ENCODE data around the gene GLIS2.

GLIS2 gene

DNA sequence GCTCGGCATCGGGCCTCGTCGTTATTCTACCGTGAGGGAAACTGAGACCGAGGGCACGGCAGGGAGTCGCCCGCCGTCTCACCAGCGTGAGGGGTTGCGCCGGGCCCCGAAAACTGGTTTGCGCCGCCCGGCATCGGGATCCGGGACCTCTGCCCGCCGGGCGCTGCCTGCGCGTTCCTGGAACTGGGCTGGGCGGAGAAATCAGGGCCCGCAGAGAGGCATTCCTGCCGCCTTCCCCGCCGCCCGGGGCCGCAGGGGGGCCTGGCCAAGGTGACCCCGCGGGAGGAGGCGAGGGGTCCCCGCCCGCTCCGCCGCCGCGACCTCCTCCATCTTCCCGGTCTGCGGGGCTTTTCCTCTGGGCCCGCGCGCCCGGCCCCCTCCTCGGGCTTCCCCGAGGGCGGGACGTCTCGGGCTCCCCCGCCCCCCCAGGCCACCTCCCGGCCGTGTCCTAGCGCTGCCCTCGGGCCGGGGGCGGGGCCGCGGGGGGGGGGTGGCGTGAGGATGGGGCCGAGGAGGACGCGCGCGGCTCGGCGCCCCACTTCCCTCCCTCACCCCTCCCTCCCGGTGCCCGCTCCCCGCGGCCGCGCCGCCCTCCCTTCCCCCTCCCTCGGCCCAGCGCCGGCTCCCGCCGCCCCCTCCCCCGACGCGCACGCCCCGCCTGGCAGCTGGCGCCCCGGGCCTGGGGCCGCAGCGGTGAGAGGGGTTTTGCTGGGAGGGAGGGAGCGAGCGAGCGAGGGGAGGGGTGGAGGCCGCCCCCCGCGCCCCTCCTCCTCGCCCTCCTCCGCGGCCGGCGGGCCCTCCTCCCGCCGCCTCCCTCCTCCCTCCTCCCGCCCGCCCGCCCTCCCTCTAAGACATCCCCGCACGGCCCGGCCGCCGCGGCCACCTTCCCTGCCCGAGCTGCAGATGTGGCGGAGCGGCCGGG lies at the start of gene GLIS2:
TSS of gene GLIS2 (plus strand) at position 882 of the 922 bp plus-strand sequence. CDS start 16,214 bp downstream, outside the sequence.
- no peak for DNase-seq

DNA sequence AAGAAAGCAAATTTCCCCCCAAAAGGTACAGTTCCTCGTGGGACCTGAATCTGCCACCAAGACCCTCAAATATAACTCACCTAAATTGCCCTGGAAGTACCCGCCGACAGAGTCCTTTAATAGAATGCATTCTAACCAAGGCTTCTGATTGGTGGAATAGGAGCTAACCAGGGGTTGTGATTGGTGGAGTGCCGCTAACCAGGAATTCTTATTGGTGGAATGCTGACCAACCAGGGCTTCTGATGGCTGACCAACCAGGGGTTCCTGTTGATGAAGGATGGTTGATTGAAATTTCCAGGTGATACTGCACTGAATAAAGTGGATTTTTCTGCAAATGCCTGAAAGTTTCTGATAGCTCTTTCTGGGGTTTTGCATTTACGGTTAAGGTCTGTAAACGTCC lies 49.5 kb upstream of the GLIS2 start:
- peak; percentile 24 for DNase-seq

DNA sequence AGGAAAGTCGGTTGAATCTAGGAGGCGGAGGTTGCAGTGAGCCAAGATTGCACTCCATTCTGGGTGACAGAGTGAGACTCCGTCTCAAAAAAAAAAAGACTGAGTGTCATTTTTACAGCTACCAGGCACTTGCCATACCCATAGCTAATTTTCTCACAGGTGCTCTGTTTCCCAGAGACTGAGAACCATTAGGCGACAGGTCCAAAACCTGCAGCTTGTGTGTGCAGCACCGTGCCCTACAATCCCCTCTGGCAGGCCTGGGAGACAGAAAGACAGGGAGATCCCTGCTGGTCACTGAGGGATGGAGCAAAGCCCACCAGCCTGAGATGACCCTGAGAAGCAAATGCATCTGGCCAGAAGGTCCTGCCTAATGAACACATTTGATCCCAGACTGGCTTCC lies 45.8 kb upstream of the GLIS2 start:
- no peak for DNase-seq

DNA sequence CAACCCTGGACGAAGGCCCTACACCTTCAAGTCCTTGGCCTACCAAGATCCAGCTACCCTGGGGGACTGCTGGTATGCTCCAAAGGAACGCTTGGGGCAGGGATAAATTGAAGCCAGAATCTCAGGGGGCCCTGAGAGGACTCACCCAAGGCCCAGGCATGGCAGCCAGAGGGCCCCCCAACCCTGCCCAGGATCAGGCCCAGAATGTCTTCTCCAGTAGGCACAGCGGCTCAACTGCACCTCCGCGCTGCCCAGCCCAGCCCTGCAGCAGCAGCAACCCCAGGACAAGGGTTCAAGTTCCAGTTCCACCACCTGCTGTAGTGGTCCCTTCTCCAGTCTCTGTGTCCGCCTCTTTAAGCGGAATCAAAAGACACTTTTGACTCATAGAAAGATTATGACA lies 45.3 kb upstream of the GLIS2 start:
- DNase-seq: no peak

DNA sequence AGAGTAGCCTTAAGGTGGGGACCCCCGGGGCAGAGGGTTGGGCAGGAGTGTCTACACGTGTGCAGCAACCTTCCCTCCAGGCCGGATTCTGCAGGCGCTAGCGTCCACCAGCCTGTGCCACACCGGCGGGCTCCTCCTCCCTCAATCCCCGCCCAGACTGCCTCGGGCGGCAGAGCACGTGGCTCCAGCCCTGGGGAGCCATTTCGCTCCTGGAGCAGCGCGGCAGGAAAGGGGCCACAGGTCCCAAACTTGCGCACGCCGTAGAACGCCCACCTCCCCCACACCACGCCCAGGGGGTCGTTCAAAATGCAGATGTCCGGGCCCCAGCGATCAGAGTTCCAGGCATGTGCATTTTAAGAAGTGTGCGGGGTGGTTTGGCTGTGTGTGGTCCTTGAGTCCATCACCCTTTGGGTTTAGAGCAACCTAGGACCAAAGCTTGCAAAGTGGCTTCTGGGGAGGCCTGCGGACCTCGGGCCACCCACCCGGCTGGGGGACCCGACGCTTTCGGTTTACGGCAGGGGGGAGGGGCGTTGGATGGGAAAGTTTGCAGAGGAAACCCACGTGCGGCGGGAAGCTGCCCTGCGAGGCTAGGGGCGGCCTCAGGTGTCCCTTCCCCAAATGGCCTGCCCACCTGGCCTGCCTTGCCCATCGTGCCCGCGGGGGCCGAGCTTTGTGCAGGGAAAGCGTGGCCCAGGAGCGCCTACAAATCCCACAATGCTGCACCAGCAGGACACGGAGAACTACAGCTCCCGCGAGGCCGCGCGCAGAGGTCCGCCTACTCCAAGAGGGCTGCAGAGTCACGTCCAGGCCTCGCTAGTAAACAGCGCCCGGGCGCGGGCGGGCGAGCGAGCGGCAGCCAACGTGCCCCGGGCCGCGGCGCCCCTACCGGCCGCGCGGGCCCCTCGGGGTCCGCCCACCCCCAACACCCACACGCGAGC lies 44.4 kb upstream of the GLIS2 start:
- DNase-seq: peak; percentile 94

DNA sequence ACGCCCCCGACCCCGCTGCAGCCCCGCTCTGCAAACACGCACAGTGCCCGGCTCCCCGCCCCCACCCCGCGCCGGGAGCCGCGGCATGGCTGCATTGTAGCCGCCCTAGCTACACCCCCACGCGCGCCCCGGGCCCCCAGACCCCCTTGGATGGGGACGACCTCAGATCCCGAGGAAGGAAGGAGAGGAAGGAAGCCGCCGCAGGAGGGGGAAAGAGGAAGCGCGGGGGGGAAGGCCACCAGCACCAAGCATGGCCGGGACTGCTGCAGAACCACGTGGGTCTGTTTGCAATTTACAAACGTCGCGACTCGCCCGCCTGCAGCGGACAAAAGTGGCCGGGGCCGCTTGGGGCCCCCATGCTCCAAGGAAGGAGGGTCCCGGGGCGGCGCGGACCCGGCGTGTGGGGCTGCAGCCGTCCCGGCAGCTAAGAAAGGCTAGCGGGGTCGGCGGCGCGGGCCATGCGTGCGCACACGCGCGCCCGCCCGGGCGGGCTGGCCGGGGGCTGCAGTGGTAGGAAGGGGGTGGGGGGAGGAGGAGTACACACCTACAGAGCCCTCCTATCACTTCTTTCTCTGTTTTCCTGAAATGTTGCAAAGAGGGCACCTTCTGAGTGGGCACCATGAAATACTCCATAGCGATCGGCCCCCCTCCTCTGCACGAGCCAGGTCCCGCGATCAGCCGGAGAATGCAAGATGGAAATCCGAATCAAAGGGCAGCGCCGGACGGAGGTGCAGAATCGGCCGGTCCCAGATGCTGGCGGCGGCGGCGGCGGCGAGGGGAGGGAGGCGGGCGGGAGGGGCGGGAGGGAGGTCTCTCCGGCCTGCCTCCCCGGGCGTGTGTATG lies 43.5 kb upstream of the GLIS2 start:
- DNase-seq: no peak

DNA sequence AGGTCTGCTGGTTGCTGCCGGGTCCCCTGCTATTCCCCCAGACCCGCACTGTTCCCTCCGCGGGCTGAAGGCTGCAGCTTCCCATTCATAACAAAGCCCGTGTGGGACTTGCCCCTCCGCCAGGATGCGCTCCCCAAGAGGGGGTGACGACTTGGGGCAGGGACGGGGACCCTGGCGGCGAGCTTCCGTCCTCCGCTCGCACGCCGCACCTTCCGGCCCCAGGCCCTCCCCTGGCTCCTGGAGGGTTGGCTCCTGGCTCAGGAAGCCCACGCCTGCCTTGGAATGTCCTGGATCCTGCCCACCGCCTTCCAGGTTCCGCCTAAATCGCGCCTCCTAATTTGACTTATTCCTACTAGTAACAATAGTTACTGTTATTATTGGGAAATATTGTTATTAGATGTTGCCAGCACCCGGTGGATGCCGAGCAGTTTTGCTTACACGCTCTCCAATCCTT lies 42.0 kb upstream of the GLIS2 start:
- peak; percentile 72 for DNase-seq

DNA sequence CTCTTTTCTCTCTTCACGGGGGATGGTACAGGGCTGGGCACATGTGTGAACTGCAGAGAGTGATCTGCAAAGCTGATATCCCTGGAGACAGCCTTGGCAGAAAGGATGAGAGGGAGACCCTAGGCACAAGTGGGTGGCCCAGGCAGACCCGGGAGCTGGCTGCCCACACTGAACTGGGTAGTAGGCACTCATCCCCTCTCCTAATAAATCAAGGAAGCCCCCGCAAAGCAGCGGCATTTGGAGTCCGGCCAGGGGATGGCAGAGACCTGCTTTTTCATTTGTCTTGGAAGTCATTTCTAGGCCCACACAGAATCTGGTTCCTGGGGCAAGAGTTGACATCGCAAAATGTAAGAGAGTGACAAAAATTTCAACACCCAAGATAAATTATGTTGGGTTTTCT lies 40.0 kb upstream of the GLIS2 start:
- DNase-seq: no peak

DNA sequence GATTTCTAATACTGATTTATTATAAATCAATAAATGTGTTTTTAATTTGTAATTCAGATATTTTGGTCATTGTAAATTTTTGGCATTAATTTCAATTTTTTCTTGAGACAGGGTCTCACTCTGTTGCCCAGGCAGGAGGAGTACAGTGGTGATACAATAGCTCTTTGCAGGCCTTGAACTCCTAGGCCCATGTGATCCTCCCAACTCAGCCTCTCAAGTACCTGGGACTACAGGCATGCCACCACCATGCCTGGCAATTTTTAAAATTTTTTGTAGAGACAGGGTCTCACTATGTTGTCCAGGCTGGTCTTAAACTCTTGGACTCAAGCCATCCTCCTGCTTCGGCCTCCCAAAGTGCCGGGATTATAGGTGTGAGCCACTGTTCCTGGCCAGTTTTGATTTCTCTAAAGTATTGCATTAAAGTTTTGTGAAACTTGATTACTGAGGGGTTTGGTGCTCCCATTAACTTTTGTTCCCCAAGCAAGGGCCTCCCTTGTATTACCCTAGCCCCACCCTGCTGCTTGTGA lies 37.8 kb upstream of the GLIS2 start:
- DNase-seq: no peak

DNA sequence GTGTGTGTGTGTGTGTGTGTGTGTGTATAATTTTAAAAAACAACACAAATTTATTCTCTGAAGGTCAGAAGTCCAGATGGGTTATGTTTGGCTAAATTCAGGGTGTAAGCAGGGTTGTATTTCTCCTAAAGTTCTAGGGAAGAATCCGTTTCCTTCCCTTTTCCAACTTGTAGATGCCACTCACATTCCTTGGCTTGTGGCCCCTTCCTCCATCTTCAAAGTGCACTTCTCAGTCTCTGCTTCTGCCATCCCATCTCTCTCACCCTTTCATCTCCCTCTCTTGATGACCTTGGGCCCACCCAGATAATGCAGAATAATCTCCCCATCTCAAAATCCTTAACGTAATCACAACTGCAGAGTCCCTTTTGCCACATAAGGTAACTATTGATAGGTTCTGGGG lies 35.2 kb upstream of the GLIS2 start:
- DNase-seq: no peak

DNA sequence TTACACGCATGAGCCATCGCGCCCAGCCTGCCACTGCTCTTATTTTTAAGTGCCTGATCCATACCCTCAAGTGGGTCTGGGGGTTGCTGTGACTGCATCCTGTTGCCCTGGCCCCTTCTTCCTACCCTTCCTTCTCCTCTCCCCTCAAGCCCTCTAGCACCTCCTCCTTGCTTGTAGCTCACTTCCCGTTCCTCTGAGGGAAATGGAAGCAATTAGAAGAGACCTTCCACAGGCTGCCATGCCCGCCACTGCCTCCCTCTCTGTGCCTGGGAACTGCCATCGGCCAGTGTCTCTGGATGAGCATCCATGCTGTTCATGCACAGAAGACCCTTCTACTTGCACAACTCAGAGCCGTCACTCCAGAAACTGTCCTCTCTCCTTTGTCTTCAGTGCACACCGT lies 32.4 kb upstream of the GLIS2 start:
- DNase-seq: no peak

DNA sequence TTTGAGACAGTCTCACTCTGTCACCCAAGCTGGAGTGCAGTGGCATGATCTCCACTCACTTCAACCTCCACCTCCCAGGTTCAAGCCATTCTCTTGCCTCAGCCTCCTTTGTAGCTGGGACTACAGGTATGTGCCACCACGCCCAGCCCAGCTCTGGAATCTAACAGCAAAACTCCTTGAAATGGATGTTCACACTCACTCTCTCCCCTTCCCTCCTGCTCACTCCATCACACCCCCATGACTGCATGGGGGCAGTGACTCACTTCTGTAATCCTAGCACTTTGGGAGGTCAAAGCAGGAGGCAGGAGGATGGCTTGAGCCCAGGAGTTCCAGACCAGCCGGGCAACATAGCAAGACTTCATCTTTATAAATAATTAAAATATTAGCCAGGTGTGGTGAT lies 31.9 kb upstream of the GLIS2 start:
- DNase-seq: no peak

DNA sequence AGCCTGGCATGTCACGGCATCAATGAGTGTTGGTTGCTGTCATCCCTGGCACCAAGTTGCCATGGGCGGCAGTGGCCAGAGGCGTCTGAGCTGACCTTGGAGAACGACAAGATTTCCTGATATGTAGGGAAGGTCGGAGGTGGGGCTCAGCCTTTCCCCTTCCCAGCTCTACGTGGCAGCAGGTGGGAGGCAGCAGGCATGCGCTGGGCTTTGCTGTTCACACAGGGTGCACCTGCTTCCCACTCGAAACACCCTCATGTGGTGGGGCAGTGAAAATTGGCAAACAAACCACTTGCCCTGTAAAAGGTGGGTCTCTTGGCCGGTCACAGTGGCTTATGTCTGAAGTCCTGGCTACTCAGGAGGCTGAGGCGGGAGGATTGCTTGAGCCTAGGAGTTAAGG lies 30.7 kb upstream of the GLIS2 start:
- no peak for DNase-seq

DNA sequence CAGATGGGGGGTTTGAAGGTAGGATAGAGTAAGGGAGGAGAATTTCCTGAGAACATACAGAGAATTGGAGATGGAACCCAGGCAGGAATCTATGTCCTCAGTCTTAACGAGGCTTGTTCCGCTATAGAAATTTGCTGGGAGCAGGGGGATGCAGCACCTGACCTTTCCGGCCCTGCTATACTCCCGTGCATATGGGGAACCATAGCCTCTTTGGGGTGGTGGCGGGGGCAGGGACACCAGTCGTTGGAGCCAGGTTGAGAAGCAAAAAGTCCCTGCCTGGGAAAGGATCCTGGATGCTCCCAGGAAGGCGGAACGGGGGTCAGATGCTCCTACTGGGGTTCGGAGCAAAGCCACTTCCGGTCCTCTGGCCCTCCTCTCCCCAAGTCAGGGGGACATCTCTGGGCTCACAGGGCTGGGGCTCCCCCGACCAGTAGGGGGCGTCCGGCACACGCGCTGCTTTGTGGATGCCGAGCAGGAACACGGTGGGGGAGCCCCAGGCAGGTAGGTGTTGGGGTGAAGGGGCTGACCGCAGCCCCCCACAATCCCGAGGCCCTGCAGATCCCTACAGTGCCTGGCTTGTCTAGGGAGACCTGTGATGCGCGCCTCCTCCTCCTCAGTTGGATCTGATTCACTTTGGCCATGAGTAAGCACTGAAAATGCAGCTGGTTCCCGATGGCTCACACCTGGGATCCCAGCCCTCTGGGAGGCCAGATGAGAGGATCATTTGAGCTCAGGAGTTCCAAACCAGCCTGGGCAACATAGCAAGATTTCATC lies 27.5 kb upstream of the GLIS2 start:
- DNase-seq: peak; percentile 86

DNA sequence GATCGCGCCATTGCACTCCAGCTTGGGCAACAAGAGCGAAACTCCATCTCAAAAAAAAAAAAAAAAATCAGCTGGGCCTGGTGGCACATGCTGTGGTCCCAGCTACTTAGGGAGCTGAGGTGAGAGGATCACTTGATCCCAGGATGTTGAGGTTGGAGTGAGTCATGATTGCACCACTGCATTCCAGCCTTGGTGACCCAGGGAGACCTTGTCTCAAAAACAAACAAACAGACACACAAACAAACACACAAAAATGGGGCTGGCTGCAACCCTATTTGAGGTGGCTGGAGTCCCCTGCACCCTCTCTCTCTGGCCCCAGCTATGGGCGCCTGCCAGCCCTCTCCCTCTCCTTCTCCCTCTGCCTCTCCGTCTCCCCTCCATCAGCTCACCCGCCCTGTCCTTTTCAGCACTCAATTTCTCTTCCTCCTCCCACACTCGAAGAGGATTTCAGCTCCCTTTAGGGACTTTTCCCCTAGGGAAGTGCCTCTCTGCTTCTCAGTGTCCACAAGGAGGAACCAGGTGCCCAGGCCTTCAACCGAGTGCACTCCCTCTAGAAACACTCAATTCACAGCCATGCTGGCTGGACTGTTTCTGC lies 25.5 kb upstream of the GLIS2 start:
- DNase-seq: no peak

DNA sequence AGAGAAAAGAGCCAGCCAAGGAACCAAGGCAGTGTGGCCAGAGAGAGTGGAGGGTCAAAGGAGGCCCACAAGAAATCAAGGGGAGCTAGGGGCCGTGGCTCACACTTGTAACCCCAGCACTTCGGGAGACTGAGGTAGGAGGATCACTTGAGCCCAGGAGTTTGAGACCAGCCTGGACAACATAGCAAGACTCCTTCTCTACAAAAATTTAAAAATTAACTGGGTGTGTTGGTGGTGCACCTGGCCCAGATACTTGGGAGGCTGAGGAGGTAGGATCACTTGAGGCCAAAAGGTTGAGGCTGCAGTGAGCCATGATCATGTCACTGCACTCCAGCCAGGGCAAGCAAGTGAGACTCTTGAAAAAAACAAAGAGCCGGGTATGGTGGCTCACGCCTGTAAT lies 24.2 kb upstream of the GLIS2 start:
- DNase-seq: no peak

DNA sequence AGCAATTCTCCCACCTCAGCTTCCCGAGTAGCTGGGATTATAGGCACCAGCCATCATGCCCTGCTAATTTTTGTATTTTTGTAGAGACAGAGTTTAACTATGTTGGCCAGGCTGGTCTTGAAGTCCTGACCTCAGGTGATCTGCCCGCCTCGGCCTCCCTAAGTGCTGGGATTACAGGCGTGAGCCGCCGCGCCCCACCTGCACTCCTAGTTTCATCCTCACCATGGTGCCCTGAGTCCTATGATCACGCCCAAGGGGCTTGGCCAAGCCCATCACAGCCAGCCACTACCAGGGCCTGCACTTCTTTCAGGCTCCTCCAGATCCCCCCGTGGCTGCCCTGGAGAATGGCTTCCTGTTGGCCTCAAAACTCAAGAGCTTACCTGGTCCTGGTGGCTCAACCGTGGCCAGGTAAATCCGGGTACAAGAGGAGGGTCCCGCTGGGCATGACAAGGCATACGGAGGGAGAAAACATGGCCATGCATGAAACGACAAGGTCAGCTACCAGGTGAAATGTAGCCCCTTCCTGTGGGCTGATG lies 22.6 kb upstream of the GLIS2 start:
- no peak for DNase-seq

DNA sequence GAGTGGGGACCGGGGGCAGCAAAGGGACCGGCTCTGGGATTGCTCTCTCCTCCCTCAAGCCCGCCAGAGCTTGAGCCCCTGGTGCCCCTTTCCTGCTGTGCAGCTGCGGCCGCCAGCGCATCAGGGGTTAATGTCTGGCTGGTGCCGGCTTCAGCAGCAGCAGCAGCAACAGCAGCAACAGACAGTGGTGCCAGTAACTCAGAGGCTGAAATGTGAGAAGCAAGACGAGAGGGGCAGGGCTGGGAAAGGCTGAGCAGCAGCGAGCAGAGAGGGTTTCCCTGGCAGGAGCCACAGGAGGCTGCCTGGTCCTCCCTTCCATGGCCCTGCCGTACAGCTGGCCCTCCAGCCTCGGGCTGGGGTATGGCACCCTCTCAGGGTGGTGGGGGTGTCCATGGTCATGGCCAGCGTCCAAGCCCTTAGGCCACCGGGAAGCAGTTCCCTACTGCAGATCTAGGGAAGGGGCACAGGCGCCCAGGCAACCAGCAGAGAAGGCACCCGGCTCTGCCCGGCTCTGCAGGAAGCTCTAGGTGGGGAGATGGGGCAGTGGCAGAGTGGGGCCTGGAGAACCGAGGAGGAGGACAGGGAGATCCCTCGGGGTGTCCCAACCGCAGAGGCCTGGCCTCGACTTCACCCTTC lies 21.9 kb upstream of the GLIS2 start:
- DNase-seq: no peak

DNA sequence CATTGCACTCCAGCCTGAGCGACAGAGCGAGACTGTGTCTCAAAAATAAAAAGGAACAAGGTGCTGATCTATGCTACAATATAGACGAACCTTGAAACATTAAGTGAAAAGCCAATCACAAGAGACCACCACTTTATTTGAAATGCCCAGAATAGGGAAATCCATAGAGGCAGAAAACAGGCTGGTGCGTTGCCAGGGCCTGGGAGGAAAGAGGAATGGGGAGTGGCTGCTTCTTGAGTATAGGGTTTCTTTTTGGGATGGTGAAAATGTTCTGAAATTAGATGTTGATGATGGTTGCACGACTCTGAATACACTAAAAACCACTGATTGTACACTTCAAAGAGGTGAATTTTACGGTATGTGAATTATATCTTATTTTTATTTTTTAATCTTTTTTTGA lies 20.3 kb upstream of the GLIS2 start:
- DNase-seq: no peak

DNA sequence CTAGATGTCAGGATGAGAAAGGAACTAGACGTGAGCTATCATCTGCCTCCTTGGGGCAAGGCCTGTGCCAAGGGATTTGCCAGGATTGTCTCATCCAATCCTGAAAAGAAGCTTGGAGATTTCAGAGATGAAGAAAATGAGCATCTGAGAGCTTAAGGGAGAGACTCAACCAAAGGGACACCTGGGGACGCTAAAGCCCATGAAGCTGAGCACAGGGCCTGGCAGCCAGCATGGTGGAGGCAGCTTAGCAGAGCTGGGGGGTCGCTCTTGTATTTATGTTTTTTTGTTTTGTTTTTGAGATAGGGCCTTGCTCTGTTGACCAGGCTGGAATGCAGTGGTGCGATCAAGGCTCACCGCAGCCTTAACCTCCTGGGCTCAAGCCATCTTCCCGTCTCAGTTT lies 18.4 kb upstream of the GLIS2 start:
- DNase-seq: no peak

Measured in activated CD4-positive, alpha-beta T cell treated with anti-CD3 and anti-CD28 coated beads for 48 hours (primary cell).